IPS DF 19.7 (cell line): Measurements from ENCODE around the gene CLDN8.
A peak's percentile ranks its signal among the peaks of the same experiment; 100 is the strongest.

ENCODE experiments used
- DNase-seq: peaks from one replicate; pipeline ENCODE4 v3.0.0-alpha.2; 2013; ENCODE audit warnings: low read depth, low spot score

The CLDN8 gene

GRCh38 chr21:30206551-30207251 lies 9.2 kb downstream of the CLDN8 start:
- no peak for DNase-seq

DNA sequence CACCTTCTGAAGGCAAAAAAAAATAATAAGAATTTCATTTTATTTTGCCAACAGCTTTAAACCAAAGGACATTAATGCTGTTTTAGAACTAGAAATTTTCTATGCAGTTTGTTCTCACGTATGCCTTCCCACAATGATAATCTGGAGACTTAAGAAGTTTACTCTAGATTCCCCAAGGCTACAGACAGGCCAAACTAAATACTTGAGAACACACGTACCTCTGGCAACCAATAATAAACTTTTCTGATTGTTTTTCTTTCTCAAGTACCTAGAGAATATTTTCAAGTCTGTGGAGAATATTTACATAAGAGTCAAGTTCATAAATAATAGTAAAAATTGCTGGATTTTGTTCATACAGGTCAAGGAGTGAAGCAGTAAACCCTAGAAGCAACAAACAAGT lies 15.9 kb downstream of the CLDN8 start:
- no peak for DNase-seq

DNA sequence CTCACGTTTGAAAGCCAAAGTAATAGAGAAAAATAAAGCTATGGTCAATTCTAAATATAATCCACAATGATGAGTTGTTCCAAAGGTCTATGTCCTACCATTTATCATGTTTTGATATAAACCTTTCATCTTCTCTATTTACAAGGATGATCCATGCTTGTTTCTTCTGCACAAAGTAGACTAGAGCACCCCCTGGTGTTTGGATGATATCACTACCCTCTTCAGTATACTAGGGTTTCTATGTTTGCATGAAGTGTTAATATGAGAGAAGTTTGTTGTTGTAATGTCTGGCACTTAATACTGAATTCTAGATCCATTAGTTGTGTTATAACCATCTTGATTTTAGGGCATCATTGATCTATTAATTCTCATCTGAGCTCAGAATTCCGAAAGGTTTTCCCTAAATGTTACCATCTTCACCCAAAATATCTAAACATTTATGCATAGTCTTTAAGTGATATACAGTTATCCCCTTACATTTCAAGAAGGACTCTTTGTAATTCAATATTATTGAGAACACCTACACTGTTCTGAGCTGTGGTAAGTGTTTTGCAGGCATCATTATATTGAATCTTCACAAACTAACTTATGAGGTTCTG lies 21.1 kb downstream of the CLDN8 start:
- DNase-seq: peak; percentile 12

GRCh38 chr21:30193201-30193600 lies 22.7 kb downstream of the CLDN8 start:
- no peak for DNase-seq

- DNase-seq: no peak
Measured at GRCh38 chr21:30190554-30190953, 25.3 kb downstream of the CLDN8 start.

DNA sequence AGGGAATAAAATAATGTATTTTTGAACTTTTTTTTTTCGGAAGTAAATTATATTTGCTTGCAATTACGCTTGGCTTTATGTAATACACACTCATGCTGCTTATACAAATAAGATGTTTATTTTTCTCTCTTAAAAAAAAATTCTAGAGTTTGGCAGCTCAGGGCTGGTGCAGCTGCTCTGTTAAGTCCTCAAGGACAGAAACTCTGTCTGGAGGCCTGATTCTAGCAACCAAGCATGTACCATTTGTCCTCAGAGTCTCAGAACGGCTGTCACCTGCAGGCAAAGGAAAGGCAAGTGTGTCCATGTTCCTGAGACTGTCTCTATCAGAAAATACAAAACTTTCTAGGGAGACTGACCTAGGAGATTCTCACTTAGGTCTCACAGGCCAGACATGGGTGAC lies 26.1 kb downstream of the CLDN8 start:
- DNase-seq: no peak

DNA sequence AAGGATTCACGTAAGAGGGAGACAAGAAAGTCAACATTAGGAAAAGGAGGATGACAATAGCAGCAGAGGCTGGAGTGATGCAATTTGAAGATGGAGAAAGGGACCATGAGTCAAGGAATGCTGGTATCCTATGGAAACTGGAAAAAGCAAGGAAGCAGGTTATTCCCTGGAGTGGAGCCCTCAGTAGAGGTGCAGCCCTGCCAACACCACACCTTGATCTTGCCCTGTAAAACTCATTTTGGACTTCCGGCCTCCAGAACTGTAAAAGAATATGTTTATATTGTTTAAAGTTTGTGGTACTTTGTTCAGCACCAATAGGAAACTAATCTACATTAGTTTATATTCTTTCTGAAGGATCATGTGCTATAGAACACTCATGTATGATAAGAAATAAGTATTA lies 29.7 kb downstream of the CLDN8 start:
- no peak for DNase-seq

GRCh38 chr21:30168086-30168485 lies 47.8 kb downstream of the CLDN8 start:
- no peak for DNase-seq

- DNase-seq: no peak
Measured at GRCh38 chr21:30166705-30167104, 49.2 kb downstream of the CLDN8 start, which contains the start of gene CLDN17. Gene CLDN17 (minus strand): TSS chr21:30166805. CDS start chr21:30166617, 188 bp downstream.

- no peak for DNase-seq
Measured at GRCh38 chr21:30166171-30166570, 49.7 kb downstream of the CLDN8 start.

GRCh38 chr21:30164796-30165195 lies 51.1 kb downstream of the CLDN8 start:
- no peak for DNase-seq
